OCI-LY7 (cell line): ENCODE data around the gene KCNQ4. TPM values are rescaled to one million over a fixed set of nuclear protein-coding genes. Genes with fewer than 3 reads are reported as not detected.

Experiments used
- BruUV-seq: library from RNA; stranded (reverse); fragments of 400-500 nt; replicated peaks from 2 replicates; lab custom pipeline; 2021; lab: Mats Ljungman, UMichigan
- CTCF ChIA-PET: fragments of 300-600 bp; sonication (Branson Sonifier 250); formaldehyde crosslinking; loops from one replicate; lab custom pipeline; 2022; ENCODE audit warnings: antibody characterized with exemption; ENCODE audit not compliant: unreplicated experiment; lab: Charles Lee
- POLR2A ChIA-PET: fragments of 300-600 bp; sonication (Branson Sonifier 250); formaldehyde crosslinking; loops from one replicate; lab custom pipeline; 2022; ENCODE audit warnings: antibody characterized with exemption; lab: Charles Lee
- DNase-seq: peaks from one replicate; pipeline ENCODE4 v3.0.0-alpha.2; 2015; ENCODE audit warnings: low spot score
- H2AFZ ChIP-seq: fragments of 200-600 bp; sonication (generic), shearing (Covaris generic); 2 replicates; pipeline ENCODE4 v1.6.1; 2014; ENCODE audit warnings: mild to moderate bottlenecking, antibody characterized with exemption, low read length, moderate library complexity
- H3K27ac ChIP-seq: fragments of 200-600 bp; sonication (generic); 2 replicates; pipeline ENCODE4 v1.5.1; 2014; ENCODE audit warnings: mixed run types, low read depth, mild to moderate bottlenecking, moderate library complexity, low read length, inconsistent platforms; ENCODE audit not compliant: poor library complexity, severe bottlenecking
- H3K36me3 ChIP-seq: fragments of 200-600 bp; sonication (generic); 2 replicates; pipeline ENCODE4 v1.6.1; 2014; ENCODE audit warnings: mild to moderate bottlenecking, antibody characterized with exemption, low read length, moderate library complexity, mixed read lengths; ENCODE audit not compliant: insufficient read depth
- H3K4me1 ChIP-seq: fragments of 200-600 bp; sonication (generic); 2 replicates; pipeline ENCODE4 v1.5.1; 2014; ENCODE audit warnings: mild to moderate bottlenecking, low read length; ENCODE audit not compliant: insufficient read depth, poor library complexity, severe bottlenecking
- H3K4me2 ChIP-seq: fragments of 200-600 bp; sonication (generic); 2 replicates; pipeline ENCODE4 v1.6.1; 2014; ENCODE audit warnings: mild to moderate bottlenecking, low read length
- H3K4me3 ChIP-seq: fragments of 200-600 bp; sonication (generic); 2 replicates; pipeline ENCODE4 v1.5.1; 2014; ENCODE audit warnings: mild to moderate bottlenecking, low read depth, low read length; ENCODE audit not compliant: poor library complexity, severe bottlenecking
- H3K79me2 ChIP-seq: fragments of 200-600 bp; sonication (generic); 2 replicates; pipeline ENCODE4 v1.6.1; 2016; ENCODE audit warnings: low read depth, mild to moderate bottlenecking, low read length, moderate library complexity, mixed read lengths; ENCODE audit not compliant: insufficient read depth
- H3K9me2 ChIP-seq: fragments of 200-600 bp; sonication (generic); 2 replicates; pipeline ENCODE4 v1.6.1; 2016; ENCODE audit warnings: mild to moderate bottlenecking, low read length, mixed read lengths; ENCODE audit not compliant: insufficient read depth
- H3K9me3 ChIP-seq: fragments of 200-600 bp; sonication (generic); 2 replicates; pipeline ENCODE4 v1.6.1; 2014; ENCODE audit warnings: mild to moderate bottlenecking, mixed run types, low read length, mixed read lengths
- H4K20me1 ChIP-seq: fragments of 200-600 bp; sonication (generic); 2 replicates; pipeline ENCODE4 v1.6.1; 2014; ENCODE audit warnings: mild to moderate bottlenecking, antibody characterized with exemption, low read length, moderate library complexity, mixed read lengths; ENCODE audit not compliant: insufficient read depth
- CTCF ChIP-seq: fragments of 200-600 bp; sonication (generic); conservative IDR thresholded peaks from 2 replicates; pipeline ENCODE4 v1.5.1; 2014; ENCODE audit warnings: mild to moderate bottlenecking, antibody characterized with exemption, low read length, moderate library complexity, mixed read lengths
- EZH2phosphoT487 ChIP-seq: fragments of 200-600 bp; sonication (generic); IDR thresholded peaks from 2 replicates; pipeline ENCODE4 v1.6.1; 2018; ENCODE audit warnings: low read depth, borderline replicate concordance, mild to moderate bottlenecking, mixed run types, antibody characterized with exemption, low read length, moderate library complexity, mixed read lengths
- intact Hi-C: fragments of 100-400 bp; cut with micrococcal nuclease; formaldehyde crosslinking; loops from one replicate; pipeline ENCODE4 v1.10.0; 2022; ENCODE audit not compliant: unreplicated experiment
- total RNA-seq, 2 experiments: library from RNA; depleted of rRNA in 1 of 2; stranded (reverse); fragments of >200 nt in 1 of 2; shearing (Covaris generic) in 1 of 2; gene quantifications; 2 replicates each; pipeline ENCODE4 v1.2.3, GENCODE V29; 2014 to 2022

KCNQ4 gene
- total RNA-seq, 2 experiments from 2014 or later: 0.16 to 0.49 TPM

GRCh38 chr1:40740039-40740996 is 43.3 kb upstream of the KCNQ4 start:
- Histone ChIP-seq H3K79me2 (peaks cover 14% of the 10 kb centered on the region), H3K4me1 (peaks cover 13% of the 10 kb centered on the region), H3K36me3 (peaks cover 80% of the 10 kb centered on the region), H3K27ac (no peak overlapping the region), H3K9me3 (no peaks in the 10 kb centered on the region), H3K4me2 (no peak overlapping the region), H2AFZ (no peak overlapping the region), H3K9me2 (no peaks in the 10 kb centered on the region), H3K4me3 (no peak overlapping the region), H4K20me1 (0 out of 2 replicates have a peak, but pooled peaks cover 6% of the 10 kb centered on the region)
- POLR2A ChIA-PET: interaction anchor here (0.7 kb wide), 2 partner anchors 11 to 135 kb away, joined by 3 to 4 read pairs; no protein-coding TSS in a partner anchor
- TSS peak; percentile 23 for BruUV-seq
- TF ChIP-seq EZH2phosphoT487 (no peak), CTCF (no peak)
- CTCF ChIA-PET: no interaction called here
- DNase-seq: no peak
- intact Hi-C loops: no loop called here

- Histone ChIP-seq H3K9me3 (no peaks in the 10 kb centered on the region), H3K4me2 (no peak overlapping the region), H3K36me3 (peaks cover 80% of the 10 kb centered on the region), H4K20me1 (0 out of 2 replicates have a peak, but pooled peaks cover 1% of the 10 kb centered on the region), H2AFZ (no peak overlapping the region), H3K4me3 (no peak overlapping the region), H3K4me1 (peaks cover 13% of the 10 kb centered on the region), H3K9me2 (no peaks in the 10 kb centered on the region), H3K27ac (no peak overlapping the region), H3K79me2 (peaks cover 5% of the 10 kb centered on the region)
- POLR2A ChIA-PET: interaction anchor here (0.7 kb wide), 4 partner anchors 12 to 148 kb away, joined by 3 to 4 read pairs (median 4); no protein-coding TSS in a partner anchor
- intact Hi-C loops: no loop called here
- CTCF ChIA-PET: no interaction called here
- DNase-seq: no peak
- TF ChIP-seq EZH2phosphoT487: no peak
- TF ChIP-seq CTCF: no peak
- BruUV-seq: no TSS peak
These were observed 42.4 kb upstream of the KCNQ4 start for GRCh38 chr1:40740997-40741736.
